ENCODE measurements around the gene FXYD1.

Gene FXYD1

GRCh38 chr19:35136977-35137702 lies 1.5 kb upstream of the FXYD1 start:
- CTCF ChIA-PET: interaction anchor here (0.8 to 4.7 kb wide), 8 partner anchors 13 to 94 kb away, joined by 3 to 39 read pairs (median 6); partner anchors contain the start of gene FXYD3
- no peaks in the 10 kb centered on the region for H3K36me3 Mint-ChIP-seq
- H3K27ac Mint-ChIP-seq: no peak overlapping the region
- peaks cover 39% of the 10 kb centered on the region for H3K27me3 Mint-ChIP-seq
- peaks cover 18% of the 10 kb centered on the region for H3K4me1 Mint-ChIP-seq
- no peaks in the 10 kb centered on the region for H3K9me3 Mint-ChIP-seq
- no peak overlapping the region for H3K4me3 Mint-ChIP-seq
- no peak for DNase-seq

- Mint-ChIP-seq H3K4me3 (no peak overlapping the region), H3K27me3 (peaks cover 70% of the 10 kb centered on the region), H3K27ac (no peak overlapping the region), H3K4me1 (peaks cover 44% of the 10 kb centered on the region), H3K9me3 (no peaks in the 10 kb centered on the region), H3K36me3 (no peaks in the 10 kb centered on the region)
- CTCF ChIA-PET: interaction anchor here (0.6 to 5.9 kb wide), 10 partner anchors 12 to 193 kb away, joined by 3 to 50 read pairs (median 8); partner anchors contain the start of genes FXYD5 and USF2
- DNase-seq: no peak
These were observed 1.8 kb downstream of the FXYD1 start for GRCh38 chr19:35140207-35140961.

DNA sequence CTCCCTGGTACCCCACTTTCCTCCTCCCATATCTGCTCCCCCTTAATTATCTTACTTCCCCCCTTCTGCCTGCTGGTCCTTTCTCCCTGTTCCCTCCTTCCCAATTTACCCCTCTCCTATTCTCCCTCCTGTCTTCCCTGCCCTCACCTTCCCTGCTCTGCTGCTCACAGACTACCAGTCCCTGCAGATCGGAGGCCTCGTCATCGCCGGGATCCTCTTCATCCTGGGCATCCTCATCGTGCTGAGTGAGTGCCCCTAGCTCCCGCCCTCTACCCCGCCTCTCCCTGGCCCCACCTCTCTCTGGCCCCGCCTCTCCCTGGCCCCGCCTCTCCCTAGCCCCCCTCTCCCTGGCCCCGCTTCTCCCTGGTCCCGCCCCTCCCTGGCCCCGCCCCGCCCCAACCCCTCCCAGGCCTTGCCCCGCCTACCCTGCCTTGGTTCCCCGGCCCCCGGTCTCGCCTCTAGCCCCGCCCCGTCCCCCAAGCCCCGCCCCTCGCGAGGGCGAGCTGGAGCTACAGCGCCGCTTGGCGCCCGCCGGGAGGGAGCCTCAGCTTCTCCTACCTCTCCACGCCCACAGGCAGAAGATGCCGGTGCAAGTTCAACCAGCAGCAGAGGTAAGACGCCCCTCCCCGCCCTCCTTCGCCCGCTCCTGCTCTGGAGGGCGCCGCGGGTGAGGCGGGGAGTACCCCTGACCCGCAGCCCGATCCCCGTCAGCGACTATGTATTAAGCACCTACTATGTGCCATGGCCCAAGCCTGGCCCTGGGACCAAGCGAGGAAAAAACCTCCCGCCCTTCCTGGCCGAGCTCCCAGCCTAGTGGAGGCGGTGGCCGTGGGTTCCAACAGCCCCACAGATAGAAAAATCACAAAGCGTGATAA lies 2.6 kb downstream of the FXYD1 start:
- H3K27ac Mint-ChIP-seq: peak overlapping the region; percentile 91
- CTCF ChIA-PET: interaction anchor here (0.6 to 5.9 kb wide), 34 partner anchors 9 to 354 kb away, joined by 3 to 50 read pairs (median 5); partner anchors contain the start of genes FXYD5, HAMP and USF2
- peaks cover 66% of the 10 kb centered on the region for H3K27me3 Mint-ChIP-seq
- H3K36me3 Mint-ChIP-seq: no peaks in the 10 kb centered on the region
- peak overlapping the region; percentile 78 for H3K4me3 Mint-ChIP-seq
- no peaks in the 10 kb centered on the region for H3K9me3 Mint-ChIP-seq
- DNase-seq: peak; percentile 97
- H3K4me1 Mint-ChIP-seq: peaks cover 41% of the 10 kb centered on the region

DNA sequence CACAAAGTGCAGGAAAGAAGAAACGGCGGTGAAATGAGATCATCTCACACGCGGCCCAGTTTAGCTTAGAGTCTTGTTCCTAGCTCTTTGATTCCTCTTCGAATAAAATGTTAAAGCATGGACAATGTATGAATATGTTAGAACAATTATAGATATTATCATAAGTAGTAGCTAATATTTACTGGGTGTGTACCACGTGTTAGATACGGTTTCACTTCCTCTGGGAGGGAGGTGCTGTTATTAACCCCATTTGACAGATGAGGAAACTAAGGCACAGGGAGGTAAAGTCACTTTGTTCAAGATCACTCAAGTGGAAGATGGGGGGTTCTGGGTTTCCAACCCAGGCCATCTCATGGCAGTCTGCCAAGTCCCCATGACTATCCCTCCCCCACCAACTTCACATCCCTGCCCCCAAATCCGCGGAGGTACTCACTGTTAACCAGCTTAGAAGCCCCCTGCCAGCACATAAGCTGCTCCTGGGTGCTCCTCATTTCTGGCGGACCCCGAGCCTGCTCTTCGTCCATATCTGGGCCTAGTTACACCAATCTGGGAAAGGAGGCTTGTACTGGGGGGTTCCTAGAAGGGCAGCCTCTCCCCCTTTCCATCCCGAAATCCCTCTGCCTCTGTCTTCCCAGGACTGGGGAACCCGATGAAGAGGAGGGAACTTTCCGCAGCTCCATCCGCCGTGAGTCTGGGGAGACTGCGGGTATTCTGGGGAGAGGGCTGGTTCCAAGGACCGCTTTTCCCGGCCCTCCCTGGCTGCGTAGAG lies 3.4 kb downstream of the FXYD1 start:
- Mint-ChIP-seq H3K36me3 (peaks cover 6% of the 10 kb centered on the region), H3K4me3 (peak overlapping the region; percentile 78), H3K27me3 (peaks cover 62% of the 10 kb centered on the region), H3K27ac (peak overlapping the region; percentile 91), H3K9me3 (no peaks in the 10 kb centered on the region), H3K4me1 (peaks cover 45% of the 10 kb centered on the region)
- CTCF ChIA-PET: interaction anchor here (0.8 to 5.9 kb wide), 35 partner anchors 8 to 354 kb away, joined by 3 to 50 read pairs (median 5); partner anchors contain the start of genes FXYD5, HAMP and USF2
- no peak for DNase-seq

GRCh38 chr19:35142606-35143230 lies 4.1 kb downstream of the FXYD1 start:
- Mint-ChIP-seq H3K4me3 (peak overlapping the region; percentile 78), H3K36me3 (peaks cover 13% of the 10 kb centered on the region), H3K9me3 (no peaks in the 10 kb centered on the region), H3K27ac (no peak overlapping the region), H3K27me3 (peaks cover 56% of the 10 kb centered on the region), H3K4me1 (peaks cover 45% of the 10 kb centered on the region)
- DNase-seq: peak; percentile 78
- CTCF ChIA-PET: interaction anchor here (0.8 to 5.9 kb wide), 18 partner anchors 10 to 204 kb away, joined by 3 to 50 read pairs (median 6); partner anchors contain the start of genes FXYD5 and USF2

GRCh38 chr19:35143231-35143715 lies 4.6 kb downstream of the FXYD1 start, which contains the start of gene FXYD7:
Gene FXYD7 (plus strand): TSS chr19:35143255. CDS start chr19:35143334, 79 bp downstream.
- DNase-seq: peak; percentile 46
- Mint-ChIP-seq H3K9me3 (no peaks in the 10 kb centered on the region), H3K27me3 (peaks cover 54% of the 10 kb centered on the region), H3K4me3 (peak within 1 kb of the TSS; percentile 78), H3K27ac (no peak within 1 kb of the TSS), H3K36me3 (peaks cover 14% of the 10 kb centered on the region), H3K4me1 (peaks cover 45% of the 10 kb centered on the region)
- CTCF ChIA-PET: interaction anchor here (0.6 to 5.9 kb wide), 3 partner anchors 10 to 84 kb away, joined by 3 to 50 read pairs (median 44); partner anchors contain the start of gene FXYD5

DNA sequence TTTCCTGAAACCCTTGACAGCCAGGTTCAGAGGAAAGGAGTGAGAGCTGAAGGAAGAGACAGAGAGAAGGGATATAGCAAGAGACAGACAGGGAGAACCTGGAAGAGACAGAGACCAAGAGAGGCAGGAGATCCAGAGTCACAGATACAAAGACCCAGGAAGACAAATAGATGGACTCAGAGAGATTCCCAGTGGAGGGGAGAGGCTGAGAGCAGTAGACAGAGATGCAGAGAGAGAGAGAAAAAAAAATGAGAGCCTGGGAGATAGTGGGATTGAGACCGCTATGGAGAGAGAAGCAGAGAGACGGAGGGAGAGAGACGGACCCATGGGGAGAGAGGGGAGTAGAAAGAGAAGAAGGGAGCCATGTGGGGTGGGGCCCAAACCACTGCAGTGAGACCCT lies 5.2 kb downstream of the FXYD1 start:
- no peak for DNase-seq
- Mint-ChIP-seq H3K27ac (no peak overlapping the region), H3K4me1 (peaks cover 45% of the 10 kb centered on the region), H3K4me3 (peak overlapping the region; percentile 46), H3K36me3 (peaks cover 16% of the 10 kb centered on the region), H3K27me3 (peaks cover 53% of the 10 kb centered on the region), H3K9me3 (no peaks in the 10 kb centered on the region)
- CTCF ChIA-PET: interaction anchor here (0.6 to 5.9 kb wide), 3 partner anchors 9 to 83 kb away, joined by 3 to 50 read pairs (median 44); partner anchors contain the start of gene FXYD5

- H3K4me1 Mint-ChIP-seq: peaks cover 45% of the 10 kb centered on the region
- H3K36me3 Mint-ChIP-seq: peaks cover 19% of the 10 kb centered on the region
- no peak overlapping the region for H3K27ac Mint-ChIP-seq
These were observed 5.6 kb downstream of the FXYD1 start for GRCh38 chr19:35144259-35144599.

DNA sequence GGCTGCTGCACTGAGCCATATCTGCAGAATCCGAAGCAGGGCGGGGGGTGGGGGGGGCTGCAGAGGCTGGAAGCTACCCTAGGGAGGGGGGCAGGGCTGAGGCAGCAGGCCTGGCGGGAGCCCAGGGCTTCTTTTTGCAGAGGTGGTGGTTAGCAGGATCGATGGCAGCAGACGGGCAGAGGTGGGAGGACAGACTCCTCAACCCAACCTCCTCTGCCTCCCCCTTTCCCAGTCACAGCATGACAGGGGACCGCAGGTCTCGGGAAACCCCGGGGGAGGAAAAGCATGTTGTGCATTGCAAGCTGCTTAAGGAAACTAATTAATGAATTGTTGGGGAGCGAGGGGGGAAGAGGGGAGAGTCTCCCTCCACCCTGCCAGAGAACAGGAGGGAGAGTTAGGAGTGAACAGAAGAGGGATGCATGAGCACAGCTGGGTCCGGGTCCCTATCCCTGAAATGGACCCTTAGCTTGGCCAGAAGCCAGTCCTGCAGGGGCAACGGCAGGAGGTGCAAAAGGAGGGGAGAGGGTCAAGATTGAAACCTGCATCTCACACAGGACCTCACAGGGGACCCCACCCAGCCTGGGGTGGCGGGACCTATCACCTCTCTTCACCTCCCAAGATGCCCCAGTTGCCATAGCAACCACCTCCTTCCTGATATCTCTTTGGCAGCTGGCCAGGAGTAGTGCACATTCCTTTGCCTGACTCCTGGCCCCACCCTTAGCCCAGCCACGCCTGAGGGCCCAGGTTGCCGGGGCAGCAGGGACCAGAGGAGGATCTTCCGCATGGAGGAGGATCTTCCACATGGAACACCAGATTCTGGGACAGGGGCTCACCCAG lies 6.2 kb downstream of the FXYD1 start:
- Mint-ChIP-seq H3K4me3 (no peak overlapping the region), H3K9me3 (no peaks in the 10 kb centered on the region)
- peak; percentile 44 for DNase-seq

More at GRCh38 chr19:35144259-35144599, 5.6 kb downstream of the FXYD1 start:
- Mint-ChIP-seq H3K27me3 (peaks cover 53% of the 10 kb centered on the region), H3K4me3 (peak overlapping the region; percentile 46), H3K9me3 (no peaks in the 10 kb centered on the region)
- CTCF ChIA-PET: interaction anchor here (1.6 to 5.9 kb wide), 2 partner anchors 9 to 19 kb away, joined by 5 to 50 read pairs; partner anchors contain the start of gene FXYD5
- DNase-seq: no peak

GRCh38 chr19:35146746-35147459 lies 8.3 kb downstream of the FXYD1 start:
- CTCF ChIA-PET: no interaction called here
- Mint-ChIP-seq H3K27ac (no peak overlapping the region), H3K36me3 (peaks cover 27% of the 10 kb centered on the region), H3K9me3 (no peaks in the 10 kb centered on the region), H3K4me3 (no peak overlapping the region), H3K4me1 (peaks cover 44% of the 10 kb centered on the region), H3K27me3 (peaks cover 50% of the 10 kb centered on the region)
- DNase-seq: no peak

More for the DNA sequence above, 6.2 kb downstream of the FXYD1 start:
- no peak overlapping the region for H3K27ac Mint-ChIP-seq
- H3K4me1 Mint-ChIP-seq: peaks cover 45% of the 10 kb centered on the region
- H3K27me3 Mint-ChIP-seq: peaks cover 51% of the 10 kb centered on the region
- CTCF ChIA-PET: interaction anchor here (0.8 to 5.9 kb wide), 4 partner anchors 8 to 71 kb away, joined by 3 to 50 read pairs (median 5); partner anchors contain the start of gene FXYD5
- H3K36me3 Mint-ChIP-seq: peaks cover 20% of the 10 kb centered on the region

DNA sequence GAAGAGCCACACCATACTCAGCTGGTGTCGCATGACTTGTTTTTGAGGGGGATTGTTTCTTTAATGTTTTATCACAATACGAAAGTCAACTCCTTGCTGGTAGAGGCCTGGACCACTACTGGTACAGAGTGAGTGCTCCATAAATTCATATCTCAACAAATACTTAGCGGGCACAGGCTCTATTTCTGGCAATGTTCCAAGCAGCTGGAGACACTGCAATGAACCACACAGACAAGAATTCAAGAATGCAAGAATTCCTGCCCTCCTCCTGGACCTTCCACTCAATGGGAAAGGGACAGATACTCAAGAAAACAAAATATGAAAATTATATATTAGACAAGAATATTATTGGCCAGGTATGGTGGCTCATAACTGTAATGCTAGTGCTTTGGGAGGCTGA lies 10.8 kb downstream of the FXYD1 start:
- CTCF ChIA-PET: interaction anchor here (0.9 kb wide), 1 partner anchor 8 kb away, joined by 3 read pairs; no protein-coding TSS in a partner anchor
- no peak for DNase-seq
- Mint-ChIP-seq H3K4me3 (no peak overlapping the region), H3K36me3 (peaks cover 31% of the 10 kb centered on the region), H3K4me1 (peaks cover 41% of the 10 kb centered on the region), H3K27me3 (peaks cover 35% of the 10 kb centered on the region), H3K9me3 (no peaks in the 10 kb centered on the region), H3K27ac (no peak overlapping the region)
